ENCODE data around the gene SRBD1. TPM values are rescaled to one million over a fixed set of nuclear protein-coding genes. Genes with fewer than 3 reads are reported as not detected.

SRBD1 gene
- polyA plus RNA-seq, 4 donors = 4.7 to 10.9 (median 7.1) TPM

DNA sequence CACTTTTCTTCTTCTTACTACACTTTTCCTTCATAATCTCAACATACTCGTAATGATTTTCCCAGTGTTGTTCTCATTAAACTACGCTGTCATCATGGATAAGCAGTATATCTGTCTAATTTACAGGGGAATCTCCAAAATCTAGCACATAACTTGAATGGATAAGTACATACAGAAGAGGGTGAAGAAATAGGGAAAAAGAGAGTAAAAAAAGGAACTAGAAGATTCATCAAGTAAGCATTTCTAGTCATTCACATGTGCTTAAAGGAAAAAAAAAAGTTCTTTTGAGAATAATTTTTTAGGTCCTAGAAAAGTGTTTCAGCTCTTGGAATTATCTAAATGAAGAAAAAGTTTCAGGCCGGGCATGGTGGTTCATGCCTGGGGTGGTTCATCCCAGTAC lies 51.6 kb downstream of the SRBD1 start:
- Histone ChIP-seq H3K27me3 (ENCODE audit: control insufficient read depth in 3 of 3, insufficient read depth in 3 of 3, low read length in 3 of 3) (no peaks in the 10 kb centered on the region), H3K36me3 (ENCODE audit: control insufficient read depth in 3 of 3, insufficient read depth in 2 of 3, low read depth in 1 of 3, low read length in 3 of 3) (peaks cover 0 to 5% (median 0%) of the 10 kb centered on the region in 3 donors), H3K4me1 (ENCODE audit: control insufficient read depth in 3 of 3, insufficient read depth in 2 of 3, low read depth in 1 of 3, low read length in 2 of 3) (peaks cover 0 to 2% (median 0%) of the 10 kb centered on the region in 3 donors), H3K4me3 (ENCODE audit: low read depth in 1 of 3, low read length in 3 of 3) (no peak overlapping the region), H3K27ac (ENCODE audit: low read depth in 1 of 3, low read length in 2 of 3) (no peak overlapping the region), H3K9me3 (ENCODE audit: control insufficient read depth in 2 of 2, insufficient read depth in 1 of 2, low read depth in 1 of 2, low read length in 1 of 2) (no peaks in the 10 kb centered on the region)
- FAIRE-seq = no peak
- WGBS, 3 donors = 97 to 100% (median 97%) methylated on average over 3 of the region's 3 CpGs
- no peak for DNase-seq

GRCh38 chr2:45554742-45555140 lies 56.3 kb downstream of the SRBD1 start:
- FAIRE-seq = no peak
- Histone ChIP-seq H3K27ac (ENCODE audit: low read depth in 1 of 3, low read length in 2 of 3) (no peak overlapping the region), H3K9me3 (ENCODE audit: control insufficient read depth in 2 of 2, insufficient read depth in 1 of 2, low read depth in 1 of 2, low read length in 1 of 2) (no peaks in the 10 kb centered on the region), H3K4me3 (ENCODE audit: low read depth in 1 of 3, low read length in 3 of 3) (no peak overlapping the region), H3K27me3 (ENCODE audit: control insufficient read depth in 3 of 3, insufficient read depth in 3 of 3, low read length in 3 of 3) (no peaks in the 10 kb centered on the region), H3K36me3 (ENCODE audit: control insufficient read depth in 3 of 3, insufficient read depth in 2 of 3, low read depth in 1 of 3, low read length in 3 of 3) (peaks cover 0 to 4% (median 0%) of the 10 kb centered on the region in 3 donors), H3K4me1 (ENCODE audit: control insufficient read depth in 3 of 3, insufficient read depth in 2 of 3, low read depth in 1 of 3, low read length in 2 of 3) (peaks cover 0 to 2% (median 0%) of the 10 kb centered on the region in 3 donors)
- 90 to 100% (median 95%) methylated on average over 1 of the region's 1 CpG for WGBS, 3 donors
- DNase-seq = no peak

- DNase-seq (no peak), FAIRE-seq (no peak)
- H3K4me3 ChIP-seq (ENCODE audit: low read depth in 1 of 3, low read length in 3 of 3) = no peak overlapping the region
- no peak overlapping the region for H3K27ac ChIP-seq (ENCODE audit: low read depth in 1 of 3, low read length in 2 of 3)
- 35 to 78% (median 69%) methylated on average over 2 of the region's 2 CpGs for WGBS, 3 donors
- peaks cover 0 to 2% (median 0%) of the 10 kb centered on the region in 3 donors for H3K4me1 ChIP-seq (ENCODE audit: control insufficient read depth in 3 of 3, insufficient read depth in 2 of 3, low read depth in 1 of 3, low read length in 2 of 3)
- no peaks in the 10 kb centered on the region for H3K9me3 ChIP-seq (ENCODE audit: control insufficient read depth in 2 of 2, insufficient read depth in 1 of 2, low read depth in 1 of 2, low read length in 1 of 2)
- peaks cover 0 to 5% (median 0%) of the 10 kb centered on the region in 3 donors for H3K36me3 ChIP-seq (ENCODE audit: control insufficient read depth in 3 of 3, insufficient read depth in 2 of 3, low read depth in 1 of 3, low read length in 3 of 3)
- H3K27me3 ChIP-seq (ENCODE audit: control insufficient read depth in 3 of 3, insufficient read depth in 3 of 3, low read length in 3 of 3) = no peaks in the 10 kb centered on the region
Measured at GRCh38 chr2:45554073-45554741, 56.9 kb downstream of the SRBD1 start.

- no peak overlapping the region for H3K27ac ChIP-seq (ENCODE audit: low read depth in 1 of 3, low read length in 2 of 3)
- FAIRE-seq (no peak), DNase-seq (no peak)
- H3K4me1 ChIP-seq (ENCODE audit: control insufficient read depth in 3 of 3, insufficient read depth in 2 of 3, low read depth in 1 of 3, low read length in 2 of 3) = peaks cover 0 to 2% (median 0%) of the 10 kb centered on the region in 3 donors
- no peaks in the 10 kb centered on the region for H3K9me3 ChIP-seq (ENCODE audit: control insufficient read depth in 2 of 2, insufficient read depth in 1 of 2, low read depth in 1 of 2, low read length in 1 of 2)
- 79 to 92% (median 91%) methylated on average over 5 of the region's 5 CpGs for WGBS, 3 donors
- H3K4me3 ChIP-seq (ENCODE audit: low read depth in 1 of 3, low read length in 3 of 3) = no peak overlapping the region
- H3K27me3 ChIP-seq (ENCODE audit: control insufficient read depth in 3 of 3, insufficient read depth in 3 of 3, low read length in 3 of 3) = no peaks in the 10 kb centered on the region
- H3K36me3 ChIP-seq (ENCODE audit: control insufficient read depth in 3 of 3, insufficient read depth in 2 of 3, low read depth in 1 of 3, low read length in 3 of 3) = peaks cover 0 to 3% (median 3%) of the 10 kb centered on the region in 3 donors
Measured at GRCh38 chr2:45551862-45552261, 59.2 kb downstream of the SRBD1 start.

GRCh38 chr2:45545943-45546342 lies 65.1 kb downstream of the SRBD1 start:
- Histone ChIP-seq H3K36me3 (ENCODE audit: control insufficient read depth in 3 of 3, insufficient read depth in 2 of 3, low read depth in 1 of 3, low read length in 3 of 3) (peaks cover 14 to 18% (median 15%) of the 10 kb centered on the region in 3 donors), H3K4me1 (ENCODE audit: control insufficient read depth in 3 of 3, insufficient read depth in 2 of 3, low read depth in 1 of 3, low read length in 2 of 3) (no peaks in the 10 kb centered on the region), H3K27ac (ENCODE audit: low read depth in 1 of 3, low read length in 2 of 3) (no peak overlapping the region), H3K9me3 (ENCODE audit: control insufficient read depth in 2 of 2, insufficient read depth in 1 of 2, low read depth in 1 of 2, low read length in 1 of 2) (peaks cover 3 to 14% of the 10 kb centered on the region in 2 donors), H3K4me3 (ENCODE audit: low read depth in 1 of 3, low read length in 3 of 3) (no peak overlapping the region), H3K27me3 (ENCODE audit: control insufficient read depth in 3 of 3, insufficient read depth in 3 of 3, low read length in 3 of 3) (no peaks in the 10 kb centered on the region)
- DNase-seq (no peak), FAIRE-seq (no peak)

DNA sequence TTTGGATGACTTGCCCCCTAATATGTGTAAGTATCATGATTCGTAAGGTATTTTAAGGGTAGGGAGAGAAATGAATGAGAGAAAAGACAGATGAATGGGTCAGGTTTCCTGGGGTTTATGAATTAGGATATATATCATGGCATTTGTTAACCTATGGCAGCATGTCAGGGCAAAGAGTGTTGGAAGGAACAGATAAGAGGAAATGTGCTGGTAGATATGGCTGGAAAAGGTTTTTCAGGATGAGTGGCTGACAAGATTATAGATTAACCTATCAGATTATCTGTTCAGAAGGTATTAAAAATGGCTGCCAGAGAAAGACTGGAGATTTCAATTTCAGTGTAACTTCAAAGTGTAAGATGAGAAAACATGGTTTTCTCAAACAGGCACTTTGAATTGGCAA lies 67.8 kb downstream of the SRBD1 start:
- H3K27me3 ChIP-seq (ENCODE audit: control insufficient read depth in 3 of 3, insufficient read depth in 3 of 3, low read length in 3 of 3) = no peaks in the 10 kb centered on the region
- H3K4me3 ChIP-seq (ENCODE audit: low read depth in 1 of 3, low read length in 3 of 3) = no peak overlapping the region
- 97 to 100% (median 98%) methylated on average over 1 of the region's 1 CpG for WGBS, 3 donors
- no peaks in the 10 kb centered on the region for H3K4me1 ChIP-seq (ENCODE audit: control insufficient read depth in 3 of 3, insufficient read depth in 2 of 3, low read depth in 1 of 3, low read length in 2 of 3)
- no peak for DNase-seq
- peaks cover 14 to 21% (median 18%) of the 10 kb centered on the region in 3 donors for H3K36me3 ChIP-seq (ENCODE audit: control insufficient read depth in 3 of 3, insufficient read depth in 2 of 3, low read depth in 1 of 3, low read length in 3 of 3)
- no peak for FAIRE-seq
- H3K9me3 ChIP-seq (ENCODE audit: control insufficient read depth in 2 of 2, insufficient read depth in 1 of 2, low read depth in 1 of 2, low read length in 1 of 2) = peaks cover 5 to 16% of the 10 kb centered on the region in 2 donors
- no peak overlapping the region for H3K27ac ChIP-seq (ENCODE audit: low read depth in 1 of 3, low read length in 2 of 3)

DNA sequence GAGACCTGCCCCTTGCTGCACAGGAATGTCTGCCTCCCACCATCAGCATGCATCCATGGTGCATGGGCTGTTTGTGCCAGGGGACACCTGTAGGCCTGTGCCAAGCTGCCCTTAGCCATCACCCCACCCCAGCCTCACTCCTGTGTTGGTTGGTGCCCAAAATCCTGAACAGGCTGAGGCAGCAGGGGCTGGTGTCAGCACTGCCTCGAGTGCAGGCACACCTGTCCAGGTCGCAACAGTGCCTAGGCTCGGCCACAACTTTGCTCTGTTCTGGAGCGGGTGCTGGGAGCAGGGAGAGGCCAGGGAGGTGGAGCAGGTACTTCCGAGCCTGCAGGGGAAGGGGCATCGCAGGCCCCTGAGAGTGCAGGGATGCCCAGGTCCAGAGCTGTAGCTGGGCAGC lies 69.1 kb downstream of the SRBD1 start:
- H3K4me3 ChIP-seq (ENCODE audit: low read depth in 1 of 3, low read length in 3 of 3) = no peak overlapping the region
- no peak for FAIRE-seq
- no peaks in the 10 kb centered on the region for H3K27me3 ChIP-seq (ENCODE audit: control insufficient read depth in 3 of 3, insufficient read depth in 3 of 3, low read length in 3 of 3)
- peaks cover 5 to 16% of the 10 kb centered on the region in 2 donors for H3K9me3 ChIP-seq (ENCODE audit: control insufficient read depth in 2 of 2, insufficient read depth in 1 of 2, low read depth in 1 of 2, low read length in 1 of 2)
- H3K36me3 ChIP-seq (ENCODE audit: control insufficient read depth in 3 of 3, insufficient read depth in 2 of 3, low read depth in 1 of 3, low read length in 3 of 3) = peaks cover 12 to 24% (median 18%) of the 10 kb centered on the region in 3 donors
- WGBS, 3 donors = 95 to 97% (median 96%) methylated on average over 6 of the region's 6 CpGs
- no peaks in the 10 kb centered on the region for H3K4me1 ChIP-seq (ENCODE audit: control insufficient read depth in 3 of 3, insufficient read depth in 2 of 3, low read depth in 1 of 3, low read length in 2 of 3)
- no peak for DNase-seq
- no peak overlapping the region for H3K27ac ChIP-seq (ENCODE audit: low read depth in 1 of 3, low read length in 2 of 3)

- WGBS, 3 donors = 92 to 98% (median 97%) methylated on average over 2 of the region's 2 CpGs
- Histone ChIP-seq H3K4me3 (ENCODE audit: low read depth in 1 of 3, low read length in 3 of 3) (no peak overlapping the region), H3K4me1 (ENCODE audit: control insufficient read depth in 3 of 3, insufficient read depth in 2 of 3, low read depth in 1 of 3, low read length in 2 of 3) (no peaks in the 10 kb centered on the region), H3K36me3 (ENCODE audit: control insufficient read depth in 3 of 3, insufficient read depth in 2 of 3, low read depth in 1 of 3, low read length in 3 of 3) (peaks cover 12 to 24% (median 18%) of the 10 kb centered on the region in 3 donors), H3K27me3 (ENCODE audit: control insufficient read depth in 3 of 3, insufficient read depth in 3 of 3, low read length in 3 of 3) (no peaks in the 10 kb centered on the region), H3K27ac (ENCODE audit: low read depth in 1 of 3, low read length in 2 of 3) (no peak overlapping the region), H3K9me3 (ENCODE audit: control insufficient read depth in 2 of 2, insufficient read depth in 1 of 2, low read depth in 1 of 2, low read length in 1 of 2) (peaks cover 5 to 16% of the 10 kb centered on the region in 2 donors)
- no peak for FAIRE-seq
- DNase-seq = no peak
Measured at GRCh38 chr2:45541450-45541849, 69.6 kb downstream of the SRBD1 start.

- Histone ChIP-seq H3K9me3 (ENCODE audit: control insufficient read depth in 2 of 2, insufficient read depth in 1 of 2, low read depth in 1 of 2, low read length in 1 of 2) (peaks cover 5 to 16% of the 10 kb centered on the region in 2 donors), H3K4me3 (ENCODE audit: low read depth in 1 of 3, low read length in 3 of 3) (no peak overlapping the region), H3K27me3 (ENCODE audit: control insufficient read depth in 3 of 3, insufficient read depth in 3 of 3, low read length in 3 of 3) (no peaks in the 10 kb centered on the region), H3K4me1 (ENCODE audit: control insufficient read depth in 3 of 3, insufficient read depth in 2 of 3, low read depth in 1 of 3, low read length in 2 of 3) (no peaks in the 10 kb centered on the region), H3K27ac (ENCODE audit: low read depth in 1 of 3, low read length in 2 of 3) (no peak overlapping the region), H3K36me3 (ENCODE audit: control insufficient read depth in 3 of 3, insufficient read depth in 2 of 3, low read depth in 1 of 3, low read length in 3 of 3) (peaks cover 12 to 24% (median 18%) of the 10 kb centered on the region in 3 donors)
- DNase-seq (no peak), FAIRE-seq (no peak)
- WGBS, 3 donors = 97 to 100% (median 98%) methylated on average over 8 of the region's 8 CpGs
Measured at GRCh38 chr2:45540942-45541341, 70.1 kb downstream of the SRBD1 start.

Data from small intestine (tissue), 7 donors.